Islet precursor cell (in vitro differentiated cells): ENCODE results near the gene ADK.
"Not testable (repeated sequence)": the region's sequence is repeated elsewhere in the genome, so short reads cannot be mapped to it uniquely, and the experiment has no call there.

ENCODE experiments used
- DNase-seq: peaks from one replicate; pipeline ENCODE4 v3.0.0-alpha.2; 2018

ADK gene

GRCh38 chr10:74306227-74306982 is 155.4 kb downstream of the ADK start:
- DNase-seq = no peak

GRCh38 chr10:74307061-74307651 is 156.1 kb downstream of the ADK start:
- no peak for DNase-seq

GRCh38 chr10:74310652-74311257 is 159.7 kb downstream of the ADK start:
- DNase-seq = no peak

GRCh38 chr10:74314166-74314565 is 163.1 kb downstream of the ADK start:
- no peak for DNase-seq

- no peak for DNase-seq
These were observed 169.0 kb downstream of the ADK start for GRCh38 chr10:74320026-74320425.

GRCh38 chr10:74320717-74321116 is 169.7 kb downstream of the ADK start:
- DNase-seq = no peak

- no peak for DNase-seq
These were observed 171.1 kb downstream of the ADK start for GRCh38 chr10:74322141-74322540.

- no peak for DNase-seq
These were observed 171.5 kb downstream of the ADK start for GRCh38 chr10:74322565-74322964.

GRCh38 chr10:74328388-74328787 is 177.4 kb downstream of the ADK start:
- DNase-seq = no peak

- DNase-seq = peak; percentile 62
These were observed 178.9 kb downstream of the ADK start for GRCh38 chr10:74329873-74330272.

GRCh38 chr10:74330646-74331045 is 179.6 kb downstream of the ADK start:
- DNase-seq = no peak

GRCh38 chr10:74332398-74332797 is 181.4 kb downstream of the ADK start:
- no peak for DNase-seq

- no peak for DNase-seq
These were observed 182.2 kb downstream of the ADK start for GRCh38 chr10:74333174-74333573.

GRCh38 chr10:74334221-74334620 is 183.2 kb downstream of the ADK start:
- no peak for DNase-seq

GRCh38 chr10:74335501-74335900 is 184.5 kb downstream of the ADK start:
- no peak for DNase-seq

- peak; percentile 72 for DNase-seq
These were observed 186.5 kb downstream of the ADK start for GRCh38 chr10:74337330-74338016.

- DNase-seq = no peak
These were observed 192.0 kb downstream of the ADK start for GRCh38 chr10:74342991-74343390.

GRCh38 chr10:74343804-74344203 is 192.8 kb downstream of the ADK start:
- DNase-seq = no peak

- no peak for DNase-seq
These were observed 193.3 kb downstream of the ADK start for GRCh38 chr10:74344306-74344705.

- no peak for DNase-seq
These were observed 196.5 kb downstream of the ADK start for GRCh38 chr10:74347522-74347921.

- not testable (repeated sequence) for DNase-seq
These were observed 202.0 kb downstream of the ADK start for GRCh38 chr10:74353021-74353420.

GRCh38 chr10:74361678-74362077 is 210.7 kb downstream of the ADK start:
- DNase-seq = no peak

- no peak for DNase-seq
These were observed 212.7 kb downstream of the ADK start for GRCh38 chr10:74363727-74364126.

- no peak for DNase-seq
These were observed 214.1 kb downstream of the ADK start for GRCh38 chr10:74365109-74365508.
